Left kidney (tissue), 1 donor: ENCODE measurements around the gene ENTPD1. TPM values are rescaled to one million over a fixed set of nuclear protein-coding genes. Genes with fewer than 3 reads are reported as not detected.

ENCODE experiments used
- polyA plus RNA-seq: library from polyadenylated mRNA; unstranded; fragments of 120-200 nt; gene quantifications from one replicate; pipeline ENCODE4 v1.2.1, GENCODE V29; 2013; ENCODE audit not compliant: insufficient read length

Gene ENTPD1
- polyA plus RNA-seq, 1 donor = 23.1 TPM

Other genes with a start within 250 kb of the ENTPD1 start
- gene SORBS1, start 194.8 kb upstream of the ENTPD1 start, polyA plus RNA-seq = 41.7 TPM
- 83.8 TPM for gene ALDH18A1, start 99.5 kb upstream of the ENTPD1 start, polyA plus RNA-seq
- gene TCTN3, start 62.2 kb upstream of the ENTPD1 start, polyA plus RNA-seq = 76.9 TPM
- 3.3 TPM for gene CC2D2B, start 151.8 kb downstream of the ENTPD1 start, polyA plus RNA-seq